ENCODE data around the gene IFI27L1. TPM values are rescaled to one million over a fixed set of nuclear protein-coding genes. Genes with fewer than 3 reads are reported as not detected.
A peak's percentile ranks its signal among the peaks of the same experiment; 100 is the strongest.

The IFI27L1 gene
- polyA plus RNA-seq, 3 donors, result 2.1 to 3.1 (median 2.2) TPM

DNA sequence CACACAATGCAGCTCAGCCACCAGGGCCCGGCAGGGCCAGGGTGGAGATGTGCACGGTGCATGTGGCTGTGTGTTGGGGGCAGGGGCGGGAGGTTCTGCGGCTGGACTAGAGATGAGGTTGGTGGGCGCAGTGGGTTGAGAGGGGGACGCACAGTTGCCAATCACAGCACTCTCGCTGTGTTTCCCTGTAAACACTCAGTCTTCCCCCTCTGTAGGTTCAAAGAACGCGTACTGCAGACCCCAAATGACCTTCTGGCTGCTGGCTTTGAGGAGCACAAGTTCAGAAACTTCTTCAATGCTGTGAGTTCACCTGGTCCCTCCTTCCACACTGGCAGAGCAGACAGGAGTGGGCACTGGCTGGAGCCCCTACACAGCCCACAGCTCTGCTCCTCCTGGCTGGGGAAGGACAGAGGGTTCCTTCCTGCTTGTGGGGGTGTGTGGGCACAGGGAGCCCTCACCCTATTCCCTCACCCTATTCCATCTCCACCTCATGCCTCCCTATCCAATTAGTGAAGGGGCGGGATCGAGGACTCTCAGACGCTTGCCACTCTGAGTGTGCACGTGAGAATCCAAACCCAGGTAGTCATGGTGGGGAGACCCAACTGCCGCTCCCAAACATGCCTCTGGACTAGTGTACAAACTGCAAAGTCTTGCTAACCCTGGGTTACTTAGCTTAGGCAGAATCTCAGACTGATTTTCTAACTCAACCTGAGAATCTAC lies 37.2 kb upstream of the IFI27L1 start:
- no peak for DNase-seq
- Histone ChIP-seq H3K9ac (ENCODE audit: insufficient read depth, low read length, poor library complexity, severe bottlenecking) (no peak overlapping the region), H3K36me3 (replicated peaks in 1 of 2; ENCODE audit: control insufficient read depth in 1 of 2, insufficient read depth in 2 of 2, low read length in 2 of 2) (peaks cover 30 to 54% of the 10 kb centered on the region in 2 donors), H3K9me3 (replicated peaks in 1 of 2; ENCODE audit: control insufficient read depth in 1 of 2, insufficient read depth in 1 of 2, low read length in 2 of 2) (no peaks in the 10 kb centered on the region), H2AFZ (ENCODE audit: insufficient read depth, low read depth, low read length, poor library complexity, severe bottlenecking) (no peak overlapping the region), H4K20me1 (ENCODE audit: insufficient read depth, low read length) (no peaks in the 10 kb centered on the region), H3K4me1 (ENCODE audit: control insufficient read depth in 1 of 2, insufficient read depth in 2 of 2, low read length in 2 of 2) (no peaks in the 10 kb centered on the region), H3K4me3 (replicated peaks in 1 of 3; ENCODE audit: low read depth in 2 of 3, low read length in 3 of 3) (no peak overlapping the region), H3K27ac (ENCODE audit: low read depth in 1 of 2, low read length in 2 of 2) (no peak overlapping the region), H3K27me3 (ENCODE audit: control insufficient read depth in 2 of 2, insufficient read depth in 2 of 2, low read length in 2 of 2) (no peaks in the 10 kb centered on the region), H3K79me2 (ENCODE audit: insufficient read depth, low read length) (no peaks in the 10 kb centered on the region), H3K4me2 (replicated peaks; ENCODE audit: extremely low read depth, low read length, poor library complexity, severe bottlenecking) (no peak overlapping the region)
- peaks cover 42 to 52% of the 10 kb centered on the region in 2 donors for H3K36me3 Mint-ChIP-seq
- WGBS (ENCODE audit: insufficient coverage), result 97% methylated on average over 11 of the region's 14 CpGs
- H3K4me1 Mint-ChIP-seq, result no peaks in the 10 kb centered on the region
- intact Hi-C loops (cut with micrococcal nuclease), result no loop called here
- H3K9me3 Mint-ChIP-seq, result no peaks in the 10 kb centered on the region
- H3K27ac Mint-ChIP-seq, result peak overlapping the region in 1 of 7 donors; percentile 70
- no peak overlapping the region for H3K4me3 Mint-ChIP-seq
- TF ChIP-seq, protein P1, sequence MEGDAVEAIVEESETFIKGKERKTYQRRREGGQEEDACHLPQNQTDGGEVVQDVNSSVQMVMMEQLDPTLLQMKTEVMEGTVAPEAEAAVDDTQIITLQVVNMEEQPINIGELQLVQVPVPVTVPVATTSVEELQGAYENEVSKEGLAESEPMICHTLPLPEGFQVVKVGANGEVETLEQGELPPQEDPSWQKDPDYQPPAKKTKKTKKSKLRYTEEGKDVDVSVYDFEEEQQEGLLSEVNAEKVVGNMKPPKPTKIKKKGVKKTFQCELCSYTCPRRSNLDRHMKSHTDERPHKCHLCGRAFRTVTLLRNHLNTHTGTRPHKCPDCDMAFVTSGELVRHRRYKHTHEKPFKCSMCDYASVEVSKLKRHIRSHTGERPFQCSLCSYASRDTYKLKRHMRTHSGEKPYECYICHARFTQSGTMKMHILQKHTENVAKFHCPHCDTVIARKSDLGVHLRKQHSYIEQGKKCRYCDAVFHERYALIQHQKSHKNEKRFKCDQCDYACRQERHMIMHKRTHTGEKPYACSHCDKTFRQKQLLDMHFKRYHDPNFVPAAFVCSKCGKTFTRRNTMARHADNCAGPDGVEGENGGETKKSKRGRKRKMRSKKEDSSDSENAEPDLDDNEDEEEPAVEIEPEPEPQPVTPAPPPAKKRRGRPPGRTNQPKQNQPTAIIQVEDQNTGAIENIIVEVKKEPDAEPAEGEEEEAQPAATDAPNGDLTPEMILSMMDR (IDR thresholded peaks at IDR 0.05), result no peak
- peaks cover 0 to 1% (median 0%) of the 10 kb centered on the region in 3 donors for H3K27me3 Mint-ChIP-seq (ENCODE audit: low read depth in 3 of 3)

DNA sequence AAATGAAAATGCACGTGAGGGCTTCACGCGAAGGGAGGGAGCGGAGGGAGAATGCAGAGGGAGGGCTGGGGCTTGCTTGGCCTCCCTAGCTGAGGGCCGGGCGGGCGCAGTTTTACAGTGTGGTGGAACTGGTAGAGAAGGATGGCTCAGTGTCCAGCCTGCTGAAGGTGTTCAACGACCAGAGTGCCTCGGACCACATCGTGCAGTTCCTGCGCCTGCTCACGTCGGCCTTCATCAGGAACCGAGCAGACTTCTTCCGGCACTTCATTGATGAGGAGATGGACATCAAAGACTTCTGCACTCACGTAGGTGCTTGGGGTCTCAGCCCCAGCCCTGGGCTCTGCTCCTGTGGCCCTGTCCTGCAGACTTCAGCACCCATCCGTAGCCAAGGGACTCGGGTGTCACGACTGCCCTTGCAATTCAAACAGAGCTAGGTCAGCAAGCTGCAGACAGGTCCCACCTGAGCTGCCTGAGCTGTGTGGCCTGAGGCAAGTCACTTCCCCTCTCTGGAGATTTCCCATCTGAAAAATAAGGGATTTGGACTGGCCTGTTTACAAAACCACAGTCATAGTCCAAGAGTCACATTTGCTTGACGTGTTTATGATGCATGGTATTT lies 36.5 kb upstream of the IFI27L1 start:
- H3K36me3 Mint-ChIP-seq, result peaks cover 48 to 59% of the 10 kb centered on the region in 2 donors
- WGBS (ENCODE audit: insufficient coverage), result 96% methylated on average over 19 of the region's 20 CpGs
- no peaks in the 10 kb centered on the region for H3K9me3 Mint-ChIP-seq

More for the DNA sequence above, 36.5 kb upstream of the IFI27L1 start:
- Histone ChIP-seq H3K36me3 (replicated peaks in 1 of 2; ENCODE audit: control insufficient read depth in 1 of 2, insufficient read depth in 2 of 2, low read length in 2 of 2) (peaks cover 37 to 60% of the 10 kb centered on the region in 2 donors), H3K4me3 (replicated peaks in 1 of 3; ENCODE audit: low read depth in 2 of 3, low read length in 3 of 3) (no peak overlapping the region), H4K20me1 (ENCODE audit: insufficient read depth, low read length) (no peaks in the 10 kb centered on the region), H2AFZ (ENCODE audit: insufficient read depth, low read depth, low read length, poor library complexity, severe bottlenecking) (no peak overlapping the region), H3K79me2 (ENCODE audit: insufficient read depth, low read length) (no peaks in the 10 kb centered on the region), H3K27ac (ENCODE audit: low read depth in 1 of 2, low read length in 2 of 2) (no peak overlapping the region), H3K9ac (ENCODE audit: insufficient read depth, low read length, poor library complexity, severe bottlenecking) (no peak overlapping the region), H3K9me3 (replicated peaks in 1 of 2; ENCODE audit: control insufficient read depth in 1 of 2, insufficient read depth in 1 of 2, low read length in 2 of 2) (no peaks in the 10 kb centered on the region), H3K4me2 (replicated peaks; ENCODE audit: extremely low read depth, low read length, poor library complexity, severe bottlenecking) (no peak overlapping the region), H3K27me3 (ENCODE audit: control insufficient read depth in 2 of 2, insufficient read depth in 2 of 2, low read length in 2 of 2) (no peaks in the 10 kb centered on the region), H3K4me1 (ENCODE audit: control insufficient read depth in 1 of 2, insufficient read depth in 2 of 2, low read length in 2 of 2) (no peaks in the 10 kb centered on the region)
- no peak for DNase-seq
- peaks cover 0 to 1% (median 0%) of the 10 kb centered on the region in 3 donors for H3K27me3 Mint-ChIP-seq (ENCODE audit: low read depth in 3 of 3)
- TF ChIP-seq, protein P1 (IDR thresholded peaks at IDR 0.05), result no peak
- H3K4me1 Mint-ChIP-seq, result no peaks in the 10 kb centered on the region
- H3K4me3 Mint-ChIP-seq, result no peak overlapping the region
- intact Hi-C loops (cut with micrococcal nuclease), result no loop called here
- H3K27ac Mint-ChIP-seq, result peak overlapping the region in 1 of 7 donors; percentile 22

All from CD14-positive monocyte (primary cell).